Thyroid gland (tissue), 4 donors: ENCODE data around the gene RASGRP4.

Experiments used
- CTCF ChIP-seq, 6 experiments: fragments of 200-600 bp in 3 of 6; fragments of 450-650 bp in 3 of 6; sonication (generic) in 3 of 6; IDR thresholded peaks; one replicate each; pipeline ENCODE4 v1.5.1; 2016 to 2019; ENCODE audit warnings: antibody characterized with exemption in 6 of 6, mild to moderate bottlenecking in 2 of 6, inconsistent platforms in 1 of 6, moderate library complexity in 1 of 6
- POLR2A ChIP-seq, 2 donors: fragments of 450-650 bp; IDR thresholded peaks; one replicate each; pipeline ENCODE4 v1.6.1; 2017; ENCODE audit warnings: antibody characterized with exemption in 2 of 2, mild to moderate bottlenecking in 2 of 2, moderate library complexity in 1 of 2

GRCh38 chr19:38464421-38465082 is 38.5 kb upstream of the RASGRP4 start:
- TF ChIP-seq POLR2A (IDR thresholded peaks at IDR 0.05) (no peak), CTCF (IDR thresholded peaks at IDR 0.05) (no peak)
